Measurements from ENCODE around the gene NOXO1.

GRCh38 chr16:2025251-2025650 is 44.0 kb upstream of the NOXO1 start:
- TF ChIP-seq GMEB1 (CRISPR knock-in tag; IDR thresholded peaks at IDR 0.05) (no peak), CHD2 (IDR thresholded peaks at IDR 0.05; ENCODE audit: low read depth, low read length) (no peak)

All from K562 (cell line).